HCT116 (cell line): ENCODE data around the gene STK24. TPM values are rescaled to one million over a fixed set of nuclear protein-coding genes. Genes with fewer than 3 reads are reported as not detected.

Experiments used
- ATAC-seq: fragments of 200-7000 bp; cut with Tn5 transposase; 2 replicates; pipeline ENCODE4 v1.9.1; 2020; ENCODE audit warnings: mild to moderate bottlenecking, moderate library complexity
- BruUV-seq: library from RNA; stranded (reverse); fragments of 400-500 nt; replicated peaks from 2 replicates; lab custom pipeline; 2021; lab: Mats Ljungman, UMichigan
- CTCF ChIA-PET: fragments of 300-600 bp; sonication (Branson Sonifier 250); formaldehyde crosslinking; loops from one replicate; lab custom pipeline; 2021; ENCODE audit warnings: antibody characterized with exemption; lab: Charles Lee
- POLR2A ChIA-PET: fragments of 300-600, 350-600 bp; sonication (Branson Sonifier 250); formaldehyde crosslinking; loops from one replicate; lab custom pipeline; 2021; ENCODE audit warnings: antibody characterized with exemption; lab: Charles Lee
- RAD21 ChIA-PET, 2 experiments: fragments of 300-600 bp; sonication (Branson Sonifier 250); formaldehyde crosslinking; loops; one replicate each; lab custom pipeline; 2023; ENCODE audit warnings: low total read pairs in 2 of 2; ENCODE audit not compliant: uncharacterized antibody in 2 of 2, unreplicated experiment in 2 of 2, low non-redundant PET in 1 of 2; lab: Charles Lee
- DNase-seq: peaks from one replicate; pipeline ENCODE4 v3.0.0-alpha.2; 2010; ENCODE audit warnings: low read depth, low spot score
- H2AFZ ChIP-seq: fragments of 200-600 bp; shearing (Covaris generic), sonication (generic); 2 replicates; pipeline ENCODE4 v1.6.1; 2017; ENCODE audit warnings: low read depth, mixed run types, mixed read lengths, antibody characterized with exemption, low read length; ENCODE audit not compliant: poor library complexity, severe bottlenecking
- H3K27ac ChIP-seq: 2 replicates; pipeline ENCODE4 v1.5.1; 2012; ENCODE audit warnings: low read depth, low read length
- H3K27me3 ChIP-seq: fragments of 200-600 bp; sonication (generic); 2 replicates; pipeline ENCODE4 v1.6.1; 2016; ENCODE audit warnings: mixed run types, low read length, mixed read lengths; ENCODE audit not compliant: insufficient read depth
- H3K36me3 ChIP-seq, 2 experiments: fragments of 200-500 bp in 1 of 2; fragments of 200-600 bp in 1 of 2; sonication (Bioruptor generic) in 1 of 2; sonication (generic) in 1 of 2; 2 replicates each; pipeline versions ENCODE4 v1.5.1 to v1.6.1; 2014 to 2016; ENCODE audit warnings: low read length in 2 of 2, inconsistent platforms in 1 of 2, mixed read lengths in 1 of 2, mixed run types in 1 of 2; ENCODE audit not compliant: insufficient read depth in 2 of 2, control insufficient read depth in 1 of 2
- H3K4me1 ChIP-seq, 2 experiments: fragments of 200-600 bp in 1 of 2; sonication (generic) in 1 of 2; 2 replicates each; pipeline versions ENCODE4 v1.5.1 to v1.6.1; 2012 to 2017; ENCODE audit warnings: low read length in 2 of 2, inconsistent platforms in 1 of 2, mild to moderate bottlenecking in 1 of 2, mixed read lengths in 1 of 2, mixed run types in 1 of 2, moderate library complexity in 1 of 2; ENCODE audit not compliant: insufficient read depth in 2 of 2, control insufficient read depth in 1 of 2
- H3K4me2 ChIP-seq: fragments of 200-600 bp; sonication (generic); 2 replicates; pipeline ENCODE4 v1.6.1; 2017; ENCODE audit warnings: mixed run types, low read length, mixed read lengths
- H3K4me3 ChIP-seq, 2 experiments: fragments of 200-600 bp in 1 of 2; sonication (generic) in 1 of 2; replicated peaks in 1 of 2; 2 replicates each; pipeline ENCODE4 v1.5.1; 2011 to 2016; ENCODE audit warnings: low read length in 2 of 2, control low read depth in 1 of 2, low read depth in 1 of 2, mild to moderate bottlenecking in 1 of 2, mixed read lengths in 1 of 2, mixed run types in 1 of 2
- H3K79me2 ChIP-seq: fragments of 200-600 bp; sonication (generic); 2 replicates; pipeline ENCODE4 v1.6.1; 2017; ENCODE audit warnings: mild to moderate bottlenecking, mixed run types, low read length, moderate library complexity, mixed read lengths; ENCODE audit not compliant: insufficient read depth
- H3K9ac ChIP-seq: fragments of 200-600 bp; sonication (generic); 2 replicates; pipeline ENCODE4 v1.6.1; 2016; ENCODE audit warnings: low read length, mixed read lengths
- H3K9me2 ChIP-seq: fragments of 200-600 bp; sonication (generic), shearing (Covaris generic); 2 replicates; pipeline ENCODE4 v1.6.1; 2017; ENCODE audit warnings: mixed run types, mild to moderate bottlenecking, moderate library complexity; ENCODE audit not compliant: insufficient read depth
- H3K9me3 ChIP-seq, 2 experiments: fragments of 200-500 bp in 1 of 2; fragments of 200-600 bp in 1 of 2; sonication (Bioruptor generic) in 1 of 2; sonication (generic) in 1 of 2; 2 replicates each; pipeline ENCODE4 v1.6.1; 2014 to 2017; ENCODE audit warnings: low read length in 2 of 2, mixed read lengths in 2 of 2, inconsistent platforms in 1 of 2, low read depth in 1 of 2, mild to moderate bottlenecking in 1 of 2, mixed run types in 1 of 2, moderate library complexity in 1 of 2; ENCODE audit not compliant: control insufficient read depth in 1 of 2, insufficient read depth in 1 of 2
- H4K20me1 ChIP-seq: fragments of 200-600 bp; sonication (generic), shearing (Covaris generic); 2 replicates; pipeline ENCODE4 v1.6.1; 2017; ENCODE audit warnings: mixed run types, mild to moderate bottlenecking, moderate library complexity; ENCODE audit not compliant: insufficient read depth
- EZH2phosphoT487 ChIP-seq: fragments of 200-600 bp; IDR thresholded peaks from 2 replicates; pipeline ENCODE4 v1.6.1; 2018; ENCODE audit warnings: antibody characterized with exemption, borderline replicate concordance
- FOSL1 ChIP-seq: IDR thresholded peaks from 2 replicates; pipeline ENCODE4 v1.6.1; 2012; ENCODE audit warnings: low read depth
- POLR2AphosphoS5 ChIP-seq: IDR thresholded peaks from 2 replicates; pipeline ENCODE4 v1.6.1; 2011; ENCODE audit warnings: mild to moderate bottlenecking, low read depth, low read length, moderate library complexity
- RAD21 ChIP-seq: IDR thresholded peaks from 2 replicates; pipeline ENCODE4 v1.6.1; 2012; ENCODE audit warnings: low read depth, mild to moderate bottlenecking
- SP1 ChIP-seq: IDR thresholded peaks from 2 replicates; pipeline ENCODE4 v1.6.1; 2012; ENCODE audit warnings: low read depth
- SRF ChIP-seq: IDR thresholded peaks from 2 replicates; pipeline ENCODE4 v1.6.1; 2012; ENCODE audit warnings: low read depth
- intact Hi-C: fragments of 100-400 bp; cut with micrococcal nuclease; formaldehyde crosslinking; loops from 2 replicates; pipeline ENCODE4 v1.10.0; 2022
- total RNA-seq: library from RNA; stranded (reverse); gene quantifications from one replicate; pipeline ENCODE4 v1.2.1, GENCODE V29; 2021; ENCODE audit not compliant: unreplicated experiment
- TF ChIP-seq, protein P1 (sequence below): IDR thresholded peaks from 2 replicates; pipeline ENCODE4 v1.6.1; 2012
- TF ChIP-seq, protein P2 (sequence below): IDR thresholded peaks from 2 replicates; pipeline ENCODE4 v1.6.1; 2012; ENCODE audit warnings: low read depth

The STK24 gene
- total RNA-seq, 1 experiment from 2014 or later, result 137 TPM

DNA sequence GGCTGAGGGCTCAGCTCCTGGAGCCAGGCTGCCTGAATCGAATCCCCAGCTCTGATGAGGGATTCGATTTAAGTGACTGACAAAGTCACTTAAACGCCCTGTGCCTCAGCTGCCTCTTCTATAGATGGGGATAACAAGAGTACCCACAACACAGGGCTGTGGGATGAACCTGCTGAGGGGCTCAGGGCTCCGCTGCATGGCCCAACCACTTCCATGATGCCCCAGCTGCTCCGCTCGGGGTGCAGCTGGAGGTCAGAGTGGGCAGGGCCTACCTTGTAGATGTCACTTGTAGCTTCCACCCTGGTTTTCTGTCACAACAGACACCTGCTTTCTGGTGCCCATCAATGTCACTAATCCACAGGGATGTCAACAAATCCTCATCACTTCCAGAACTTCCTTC, 39.2 kb downstream of the STK24 start:
- ATAC-seq (no peak), DNase-seq (no peak)
- H3K4me3 ChIP-seq, result no peak overlapping the region
- peaks cover 98% of the 10 kb centered on the region for H3K79me2 ChIP-seq
- ChIA-PET RAD21 (no interaction called here), POLR2A (no interaction called here), CTCF (no interaction called here)
- no peak overlapping the region for H3K27ac ChIP-seq
- H3K4me2 ChIP-seq, result no peak overlapping the region
- no peaks in the 10 kb centered on the region for H3K27me3 ChIP-seq
- no TSS peak for BruUV-seq
- peaks cover 0 to 22% of the 10 kb centered on the region in 2 experiments; a peak in 2 of 4 replicates for H3K4me1 ChIP-seq
- TF ChIP-seq EZH2phosphoT487 (no peak), FOSL1 (no peak)
- TF ChIP-seq, protein P1, sequence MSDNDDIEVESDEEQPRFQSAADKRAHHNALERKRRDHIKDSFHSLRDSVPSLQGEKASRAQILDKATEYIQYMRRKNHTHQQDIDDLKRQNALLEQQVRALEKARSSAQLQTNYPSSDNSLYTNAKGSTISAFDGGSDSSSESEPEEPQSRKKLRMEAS, result no peak
- H3K9ac ChIP-seq, result no peak overlapping the region
- intact Hi-C loops, result no loop called here
- no peak overlapping the region for H2AFZ ChIP-seq
- no peaks in the 10 kb centered on the region for H3K9me3 ChIP-seq
- no peaks in the 10 kb centered on the region for H3K36me3 ChIP-seq
- H3K9me2 ChIP-seq, result no peaks in the 10 kb centered on the region
- peaks cover 21% of the 10 kb centered on the region; the same call in 1 of the 2 replicates for H4K20me1 ChIP-seq

GRCh38 chr13:98537306-98537705, 39.6 kb downstream of the STK24 start:
- no peak overlapping the region for H3K4me2 ChIP-seq
- ATAC-seq (no peak), DNase-seq (no peak)
- H2AFZ ChIP-seq, result no peak overlapping the region
- no TSS peak for BruUV-seq
- intact Hi-C loops, result no loop called here
- H3K9me2 ChIP-seq, result no peaks in the 10 kb centered on the region
- H4K20me1 ChIP-seq, result peaks cover 18% of the 10 kb centered on the region; the same call in 1 of the 2 replicates
- ChIA-PET RAD21 (no interaction called here), POLR2A (no interaction called here), CTCF (no interaction called here)
- peaks cover 0 to 22% of the 10 kb centered on the region in 2 experiments; a peak in 2 of 4 replicates for H3K4me1 ChIP-seq
- no peak overlapping the region for H3K27ac ChIP-seq
- H3K9ac ChIP-seq, result no peak overlapping the region
- H3K9me3 ChIP-seq, result no peaks in the 10 kb centered on the region
- no peak overlapping the region for H3K4me3 ChIP-seq
- H3K36me3 ChIP-seq, result no peaks in the 10 kb centered on the region
- peaks cover 98% of the 10 kb centered on the region for H3K79me2 ChIP-seq
- TF ChIP-seq SRF (no peak), POLR2AphosphoS5 (no peak), RAD21 (no peak), EZH2phosphoT487 (no peak), FOSL1 (no peak), SP1 (no peak)
- TF ChIP-seq, protein P2, sequence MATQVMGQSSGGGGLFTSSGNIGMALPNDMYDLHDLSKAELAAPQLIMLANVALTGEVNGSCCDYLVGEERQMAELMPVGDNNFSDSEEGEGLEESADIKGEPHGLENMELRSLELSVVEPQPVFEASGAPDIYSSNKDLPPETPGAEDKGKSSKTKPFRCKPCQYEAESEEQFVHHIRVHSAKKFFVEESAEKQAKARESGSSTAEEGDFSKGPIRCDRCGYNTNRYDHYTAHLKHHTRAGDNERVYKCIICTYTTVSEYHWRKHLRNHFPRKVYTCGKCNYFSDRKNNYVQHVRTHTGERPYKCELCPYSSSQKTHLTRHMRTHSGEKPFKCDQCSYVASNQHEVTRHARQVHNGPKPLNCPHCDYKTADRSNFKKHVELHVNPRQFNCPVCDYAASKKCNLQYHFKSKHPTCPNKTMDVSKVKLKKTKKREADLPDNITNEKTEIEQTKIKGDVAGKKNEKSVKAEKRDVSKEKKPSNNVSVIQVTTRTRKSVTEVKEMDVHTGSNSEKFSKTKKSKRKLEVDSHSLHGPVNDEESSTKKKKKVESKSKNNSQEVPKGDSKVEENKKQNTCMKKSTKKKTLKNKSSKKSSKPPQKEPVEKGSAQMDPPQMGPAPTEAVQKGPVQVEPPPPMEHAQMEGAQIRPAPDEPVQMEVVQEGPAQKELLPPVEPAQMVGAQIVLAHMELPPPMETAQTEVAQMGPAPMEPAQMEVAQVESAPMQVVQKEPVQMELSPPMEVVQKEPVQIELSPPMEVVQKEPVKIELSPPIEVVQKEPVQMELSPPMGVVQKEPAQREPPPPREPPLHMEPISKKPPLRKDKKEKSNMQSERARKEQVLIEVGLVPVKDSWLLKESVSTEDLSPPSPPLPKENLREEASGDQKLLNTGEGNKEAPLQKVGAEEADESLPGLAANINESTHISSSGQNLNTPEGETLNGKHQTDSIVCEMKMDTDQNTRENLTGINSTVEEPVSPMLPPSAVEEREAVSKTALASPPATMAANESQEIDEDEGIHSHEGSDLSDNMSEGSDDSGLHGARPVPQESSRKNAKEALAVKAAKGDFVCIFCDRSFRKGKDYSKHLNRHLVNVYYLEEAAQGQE, result no peak
- H3K27me3 ChIP-seq, result no peaks in the 10 kb centered on the region
